ENCODE data around the gene PYGL.

DNA sequence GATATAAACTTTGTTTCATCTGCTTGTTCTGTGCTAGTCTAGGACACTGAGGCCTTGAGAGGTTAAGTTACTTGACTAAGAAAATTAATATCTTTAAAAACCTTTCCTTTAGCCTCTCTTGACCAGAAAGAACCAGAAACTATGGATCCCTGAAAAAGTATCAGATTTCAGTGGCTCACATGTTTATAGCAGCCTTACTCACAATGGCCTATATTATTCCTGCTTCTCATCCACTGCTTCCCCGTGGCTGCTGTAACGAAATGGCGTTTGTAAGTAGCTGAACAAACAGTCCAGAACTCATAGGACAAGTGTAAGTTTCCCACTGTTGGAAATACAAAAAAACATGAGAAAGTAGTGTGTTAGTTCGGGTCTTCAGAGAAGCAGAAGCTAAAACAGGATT lies 3.2 kb upstream of the PYGL start:
- no peak for TF ChIP-seq SIN3A (IDR thresholded peaks at IDR 0.05; ENCODE audit: low read depth, low read length)
- TF ChIP-seq NR2C2 (IDR thresholded peaks at IDR 0.05; ENCODE audit: borderline replicate concordance, control insufficient read depth, insufficient read length, low read depth), result no peak
- TF ChIP-seq NR2C1 (IDR thresholded peaks at IDR 0.05), result no peak
- TF ChIP-seq SMC3 (IDR thresholded peaks at IDR 0.05; ENCODE audit: borderline replicate concordance, low read length), result no peak
- TF ChIP-seq, protein P1, sequence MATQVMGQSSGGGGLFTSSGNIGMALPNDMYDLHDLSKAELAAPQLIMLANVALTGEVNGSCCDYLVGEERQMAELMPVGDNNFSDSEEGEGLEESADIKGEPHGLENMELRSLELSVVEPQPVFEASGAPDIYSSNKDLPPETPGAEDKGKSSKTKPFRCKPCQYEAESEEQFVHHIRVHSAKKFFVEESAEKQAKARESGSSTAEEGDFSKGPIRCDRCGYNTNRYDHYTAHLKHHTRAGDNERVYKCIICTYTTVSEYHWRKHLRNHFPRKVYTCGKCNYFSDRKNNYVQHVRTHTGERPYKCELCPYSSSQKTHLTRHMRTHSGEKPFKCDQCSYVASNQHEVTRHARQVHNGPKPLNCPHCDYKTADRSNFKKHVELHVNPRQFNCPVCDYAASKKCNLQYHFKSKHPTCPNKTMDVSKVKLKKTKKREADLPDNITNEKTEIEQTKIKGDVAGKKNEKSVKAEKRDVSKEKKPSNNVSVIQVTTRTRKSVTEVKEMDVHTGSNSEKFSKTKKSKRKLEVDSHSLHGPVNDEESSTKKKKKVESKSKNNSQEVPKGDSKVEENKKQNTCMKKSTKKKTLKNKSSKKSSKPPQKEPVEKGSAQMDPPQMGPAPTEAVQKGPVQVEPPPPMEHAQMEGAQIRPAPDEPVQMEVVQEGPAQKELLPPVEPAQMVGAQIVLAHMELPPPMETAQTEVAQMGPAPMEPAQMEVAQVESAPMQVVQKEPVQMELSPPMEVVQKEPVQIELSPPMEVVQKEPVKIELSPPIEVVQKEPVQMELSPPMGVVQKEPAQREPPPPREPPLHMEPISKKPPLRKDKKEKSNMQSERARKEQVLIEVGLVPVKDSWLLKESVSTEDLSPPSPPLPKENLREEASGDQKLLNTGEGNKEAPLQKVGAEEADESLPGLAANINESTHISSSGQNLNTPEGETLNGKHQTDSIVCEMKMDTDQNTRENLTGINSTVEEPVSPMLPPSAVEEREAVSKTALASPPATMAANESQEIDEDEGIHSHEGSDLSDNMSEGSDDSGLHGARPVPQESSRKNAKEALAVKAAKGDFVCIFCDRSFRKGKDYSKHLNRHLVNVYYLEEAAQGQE (IDR thresholded peaks at IDR 0.05; ENCODE audit: low read depth, low read length), result no peak
- TF ChIP-seq, protein P2, sequence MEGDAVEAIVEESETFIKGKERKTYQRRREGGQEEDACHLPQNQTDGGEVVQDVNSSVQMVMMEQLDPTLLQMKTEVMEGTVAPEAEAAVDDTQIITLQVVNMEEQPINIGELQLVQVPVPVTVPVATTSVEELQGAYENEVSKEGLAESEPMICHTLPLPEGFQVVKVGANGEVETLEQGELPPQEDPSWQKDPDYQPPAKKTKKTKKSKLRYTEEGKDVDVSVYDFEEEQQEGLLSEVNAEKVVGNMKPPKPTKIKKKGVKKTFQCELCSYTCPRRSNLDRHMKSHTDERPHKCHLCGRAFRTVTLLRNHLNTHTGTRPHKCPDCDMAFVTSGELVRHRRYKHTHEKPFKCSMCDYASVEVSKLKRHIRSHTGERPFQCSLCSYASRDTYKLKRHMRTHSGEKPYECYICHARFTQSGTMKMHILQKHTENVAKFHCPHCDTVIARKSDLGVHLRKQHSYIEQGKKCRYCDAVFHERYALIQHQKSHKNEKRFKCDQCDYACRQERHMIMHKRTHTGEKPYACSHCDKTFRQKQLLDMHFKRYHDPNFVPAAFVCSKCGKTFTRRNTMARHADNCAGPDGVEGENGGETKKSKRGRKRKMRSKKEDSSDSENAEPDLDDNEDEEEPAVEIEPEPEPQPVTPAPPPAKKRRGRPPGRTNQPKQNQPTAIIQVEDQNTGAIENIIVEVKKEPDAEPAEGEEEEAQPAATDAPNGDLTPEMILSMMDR (IDR thresholded peaks at IDR 0.05 in 2 of 3, conservative IDR thresholded peaks at IDR 0.05 in 1 of 3; ENCODE audit: control insufficient read depth in 2 of 3, extremely low read depth in 1 of 3, insufficient read depth in 1 of 3, low read depth in 3 of 3, low read length in 3 of 3), result no peak
- TF ChIP-seq, protein P3, sequence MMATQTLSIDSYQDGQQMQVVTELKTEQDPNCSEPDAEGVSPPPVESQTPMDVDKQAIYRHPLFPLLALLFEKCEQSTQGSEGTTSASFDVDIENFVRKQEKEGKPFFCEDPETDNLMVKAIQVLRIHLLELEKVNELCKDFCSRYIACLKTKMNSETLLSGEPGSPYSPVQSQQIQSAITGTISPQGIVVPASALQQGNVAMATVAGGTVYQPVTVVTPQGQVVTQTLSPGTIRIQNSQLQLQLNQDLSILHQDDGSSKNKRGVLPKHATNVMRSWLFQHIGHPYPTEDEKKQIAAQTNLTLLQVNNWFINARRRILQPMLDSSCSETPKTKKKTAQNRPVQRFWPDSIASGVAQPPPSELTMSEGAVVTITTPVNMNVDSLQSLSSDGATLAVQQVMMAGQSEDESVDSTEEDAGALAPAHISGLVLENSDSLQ (IDR thresholded peaks at IDR 0.05), result no peak
- TF ChIP-seq ZNF24 (IDR thresholded peaks at IDR 0.05), result no peak
- no peak for TF ChIP-seq SMAD1 (IDR thresholded peaks at IDR 0.05; ENCODE audit: low read depth, partially characterized antibody)
- no peak for TF ChIP-seq TAF1 (IDR thresholded peaks at IDR 0.05; ENCODE audit: borderline replicate concordance, low read depth, low read length)
- TF ChIP-seq RFX5 (IDR thresholded peaks at IDR 0.05; ENCODE audit: low read depth, low read length), result no peak
